Thyroid gland (tissue), 4 donors: ENCODE measurements around the gene PUM2.

Experiments used
- CTCF ChIP-seq, 6 experiments: fragments of 200-600 bp in 3 of 6; fragments of 450-650 bp in 3 of 6; sonication (generic) in 3 of 6; IDR thresholded peaks; one replicate each; pipeline ENCODE4 v1.5.1; 2016 to 2019; ENCODE audit warnings: antibody characterized with exemption in 6 of 6, mild to moderate bottlenecking in 2 of 6, inconsistent platforms in 1 of 6, moderate library complexity in 1 of 6
- POLR2A ChIP-seq, 2 donors: fragments of 450-650 bp; IDR thresholded peaks; one replicate each; pipeline ENCODE4 v1.6.1; 2017; ENCODE audit warnings: antibody characterized with exemption in 2 of 2, mild to moderate bottlenecking in 2 of 2, moderate library complexity in 1 of 2

GRCh38 chr2:20220806-20221554 is 129.7 kb downstream of the PUM2 start:
- no peak for TF ChIP-seq CTCF (IDR thresholded peaks at IDR 0.05)
- no peak for TF ChIP-seq POLR2A (IDR thresholded peaks at IDR 0.05)
